GM12874 (cell line): ENCODE results near the gene PAK1.

Experiments used
- CTCF ChIP-seq: IDR thresholded peaks from 2 replicates; pipeline ENCODE4 v1.5.1; 2011; ENCODE audit warnings: low read depth, mild to moderate bottlenecking, control low read depth, low read length, moderate library complexity; ENCODE audit not compliant: insufficient read depth

The PAK1 gene

DNA sequence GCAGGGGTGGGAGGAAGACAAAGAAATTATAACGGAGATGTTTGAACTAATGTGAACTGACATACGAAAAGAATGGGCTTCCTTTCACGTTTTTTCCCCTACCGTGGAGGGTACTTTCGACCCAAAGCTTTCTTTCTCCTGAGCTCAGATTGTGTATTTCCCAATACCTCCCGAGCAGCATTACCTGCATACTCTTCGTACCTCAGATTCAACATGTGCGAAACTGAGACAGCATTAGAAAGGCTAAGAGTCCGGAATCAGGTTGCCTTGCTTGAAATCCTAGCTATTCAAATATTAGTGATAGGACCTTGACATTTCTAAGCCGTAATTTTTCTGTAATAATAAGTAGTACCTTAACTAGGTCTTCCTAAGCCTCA, 778 bp upstream of the PAK1 start:
- TF ChIP-seq CTCF = no peak

- no peak for TF ChIP-seq CTCF
Measured at GRCh38 chr11:77472991-77473800, 698 bp downstream of the PAK1 start.

DNA sequence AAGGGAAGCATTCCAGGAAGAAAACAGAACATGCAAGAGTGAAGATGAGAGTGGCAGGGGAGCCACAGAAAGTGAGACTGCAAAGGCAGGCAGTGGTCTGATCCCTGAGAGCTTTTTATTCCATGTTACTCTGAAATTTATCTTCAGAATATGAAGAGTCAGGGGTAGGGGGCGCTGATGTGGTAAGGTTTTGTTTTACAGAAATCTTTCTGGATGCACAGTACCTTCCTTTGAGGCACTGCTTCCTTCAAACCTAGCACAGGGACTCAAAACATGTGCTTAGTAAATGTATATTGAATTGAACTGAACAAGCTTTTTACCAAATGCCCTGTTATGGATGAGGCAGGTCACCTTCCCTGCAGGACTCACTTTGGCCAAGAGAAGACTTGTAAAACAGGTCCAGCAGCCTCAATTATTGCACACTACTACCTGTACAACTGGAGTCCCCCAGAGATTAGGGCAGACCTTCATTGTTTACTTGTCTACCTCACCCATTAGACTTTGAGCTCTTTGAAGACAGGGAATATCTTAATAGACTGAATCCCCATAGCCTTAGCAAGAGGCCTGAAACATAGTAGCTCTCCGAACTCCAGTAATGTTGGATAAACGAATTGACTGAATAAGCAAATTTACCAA, 2.2 kb downstream of the PAK1 start:
- TF ChIP-seq CTCF = peak; percentile 32

GRCh38 chr11:77470971-77471370, 2.9 kb downstream of the PAK1 start:
- TF ChIP-seq CTCF = no peak

DNA sequence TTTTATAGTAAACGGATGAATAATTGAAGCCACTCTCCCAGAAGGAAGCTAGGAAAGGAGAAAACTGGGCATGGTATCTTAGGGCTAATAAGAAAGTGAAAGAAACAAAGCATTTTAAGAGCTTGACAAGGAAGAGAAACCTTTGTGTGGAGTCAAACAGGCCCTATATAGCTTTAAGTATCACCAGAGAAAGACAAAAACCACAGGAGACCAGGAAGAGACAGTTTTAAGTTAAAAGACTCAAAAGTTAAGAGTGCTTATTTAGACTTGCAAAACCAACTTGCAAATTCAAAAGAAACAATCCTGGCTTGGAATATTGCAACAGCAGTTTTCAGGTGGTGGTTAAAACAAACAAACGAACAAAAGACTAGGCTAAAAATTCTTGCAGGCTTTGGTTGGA, 3.4 kb downstream of the PAK1 start:
- TF ChIP-seq CTCF = no peak

DNA sequence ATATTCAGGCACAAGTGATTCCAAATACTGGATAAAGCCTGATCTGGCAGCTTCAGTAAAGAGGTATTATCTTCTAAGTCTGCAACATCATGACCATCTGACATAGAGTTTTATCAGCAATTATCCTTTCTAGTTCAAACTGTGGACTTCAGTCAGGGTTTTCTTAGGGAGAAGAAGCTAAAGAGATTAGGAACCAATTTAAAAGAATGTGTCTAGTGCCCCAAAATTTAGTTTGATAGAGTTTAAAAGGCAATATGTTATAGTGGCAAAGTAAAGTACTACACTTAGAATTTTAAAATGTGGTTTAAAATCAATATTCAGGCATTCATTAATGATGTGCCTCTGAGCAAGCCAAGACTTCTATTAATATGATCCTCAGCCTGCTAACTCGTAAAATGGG, 5.4 kb downstream of the PAK1 start:
- no peak for TF ChIP-seq CTCF

DNA sequence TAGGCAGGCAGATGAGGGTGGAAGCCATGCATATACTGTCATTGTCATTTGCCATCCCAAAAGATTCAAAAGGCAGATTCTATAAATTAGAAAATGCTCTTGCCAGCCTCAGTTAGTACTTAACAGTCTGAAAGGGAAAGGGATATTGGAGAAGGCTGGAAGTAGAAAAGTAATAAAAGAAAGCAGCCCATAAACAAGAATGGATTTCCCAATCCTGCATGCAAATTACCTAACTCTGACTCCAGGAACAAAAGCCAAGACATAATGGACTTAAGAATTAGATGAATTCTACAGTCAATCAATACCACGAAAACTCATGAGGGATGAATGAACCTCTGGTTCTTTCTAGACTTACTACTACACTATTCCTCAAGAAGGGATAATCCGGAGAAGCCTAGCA, 5.9 kb downstream of the PAK1 start:
- TF ChIP-seq CTCF = no peak
